Skeletal muscle cell (primary cell): ENCODE measurements around the gene FCGR1A.
"Not testable (repeated sequence)": the region's sequence is repeated elsewhere in the genome, so short reads cannot be mapped to it uniquely, and the experiment has no call there.

Experiments used
- DNase-seq: peaks from one replicate; pipeline ENCODE4 v3.0.0-alpha.2; 2010; ENCODE audit warnings: low read depth
- H3K4me3 ChIP-seq: 2 replicates; pipeline ENCODE4 v1.5.1; 2011; ENCODE audit warnings: low read depth, mild to moderate bottlenecking, control low read depth, low read length, moderate library complexity

FCGR1A gene

GRCh38 chr1:149782600-149782999 is at the start of gene FCGR1A:
TSS of gene FCGR1A (plus strand) at chr1:149782694. CDS start at chr1:149782744, 50 bp downstream.
- DNase-seq, H3K4me3 ChIP-seq: not testable (repeated sequence)

- H3K4me3 ChIP-seq, DNase-seq: not testable (repeated sequence)
Measured at GRCh38 chr1:149732781-149733180, 49.7 kb upstream of the FCGR1A start.

- not testable (repeated sequence) for H3K4me3 ChIP-seq, DNase-seq
Measured at GRCh38 chr1:149734692-149735091, 47.8 kb upstream of the FCGR1A start.

- not testable (repeated sequence) for DNase-seq, H3K4me3 ChIP-seq
Measured at GRCh38 chr1:149740148-149740581, 42.3 kb upstream of the FCGR1A start.

- H3K4me3 ChIP-seq, DNase-seq: not testable (repeated sequence)
Measured at GRCh38 chr1:149740590-149741230, 41.8 kb upstream of the FCGR1A start.

- not testable (repeated sequence) for H3K4me3 ChIP-seq, DNase-seq
Measured at GRCh38 chr1:149741914-149742313, 40.6 kb upstream of the FCGR1A start.

GRCh38 chr1:149746463-149747356 is 35.8 kb upstream of the FCGR1A start:
- H3K4me3 ChIP-seq, DNase-seq: not testable (repeated sequence)

GRCh38 chr1:149747359-149748143 is 34.9 kb upstream of the FCGR1A start:
- not testable (repeated sequence) for DNase-seq, H3K4me3 ChIP-seq

- DNase-seq: not testable (repeated sequence)
Measured at GRCh38 chr1:149748144-149748500, 34.4 kb upstream of the FCGR1A start.

GRCh38 chr1:149750562-149750961 is 31.9 kb upstream of the FCGR1A start:
- DNase-seq, H3K4me3 ChIP-seq: not testable (repeated sequence)

More at GRCh38 chr1:149748144-149748500, 34.4 kb upstream of the FCGR1A start:
- H3K4me3 ChIP-seq: not testable (repeated sequence)

- DNase-seq: not testable (repeated sequence)
Measured at GRCh38 chr1:149752186-149752585, 30.3 kb upstream of the FCGR1A start.

GRCh38 chr1:149753466-149753865 is 29.0 kb upstream of the FCGR1A start:
- not testable (repeated sequence) for H3K4me3 ChIP-seq, DNase-seq

More at GRCh38 chr1:149752186-149752585, 30.3 kb upstream of the FCGR1A start:
- not testable (repeated sequence) for H3K4me3 ChIP-seq

- not testable (repeated sequence) for DNase-seq, H3K4me3 ChIP-seq
Measured at GRCh38 chr1:149755294-149755693, 27.2 kb upstream of the FCGR1A start.

- not testable (repeated sequence) for DNase-seq, H3K4me3 ChIP-seq
Measured at GRCh38 chr1:149762294-149762693, 20.2 kb upstream of the FCGR1A start.

- not testable (repeated sequence) for H3K4me3 ChIP-seq, DNase-seq
Measured at GRCh38 chr1:149764087-149764800, 18.2 kb upstream of the FCGR1A start.

- H3K4me3 ChIP-seq, DNase-seq: not testable (repeated sequence)
Measured at GRCh38 chr1:149766241-149766640, 16.3 kb upstream of the FCGR1A start.

- not testable (repeated sequence) for DNase-seq, H3K4me3 ChIP-seq
Measured at GRCh38 chr1:149769216-149769615, 13.3 kb upstream of the FCGR1A start.

- not testable (repeated sequence) for H3K4me3 ChIP-seq
- DNase-seq: peak; percentile 3
Measured at GRCh38 chr1:149770661-149771060, 11.8 kb upstream of the FCGR1A start.
